Neural progenitor cell (in vitro differentiated cells): ENCODE measurements around the gene EPHB6.

Experiments
- EZH2 ChIP-seq: fragments of 200-600 bp; sonication (generic); IDR thresholded peaks from 2 replicates; pipeline ENCODE4 v1.6.1; 2017; ENCODE audit warnings: antibody characterized with exemption, mild to moderate bottlenecking, moderate library complexity
- EZH2phosphoT487 ChIP-seq: fragments of 200-600 bp; sonication (generic); IDR thresholded peaks from 2 replicates; pipeline ENCODE4 v1.6.1; 2017; ENCODE audit warnings: antibody characterized with exemption
- TF ChIP-seq, protein P1 (sequence below): fragments of 200-600 bp; sonication (generic); IDR thresholded peaks from 2 replicates; pipeline ENCODE4 v1.5.1; 2017; ENCODE audit warnings: antibody characterized with exemption, mild to moderate bottlenecking

DNA sequence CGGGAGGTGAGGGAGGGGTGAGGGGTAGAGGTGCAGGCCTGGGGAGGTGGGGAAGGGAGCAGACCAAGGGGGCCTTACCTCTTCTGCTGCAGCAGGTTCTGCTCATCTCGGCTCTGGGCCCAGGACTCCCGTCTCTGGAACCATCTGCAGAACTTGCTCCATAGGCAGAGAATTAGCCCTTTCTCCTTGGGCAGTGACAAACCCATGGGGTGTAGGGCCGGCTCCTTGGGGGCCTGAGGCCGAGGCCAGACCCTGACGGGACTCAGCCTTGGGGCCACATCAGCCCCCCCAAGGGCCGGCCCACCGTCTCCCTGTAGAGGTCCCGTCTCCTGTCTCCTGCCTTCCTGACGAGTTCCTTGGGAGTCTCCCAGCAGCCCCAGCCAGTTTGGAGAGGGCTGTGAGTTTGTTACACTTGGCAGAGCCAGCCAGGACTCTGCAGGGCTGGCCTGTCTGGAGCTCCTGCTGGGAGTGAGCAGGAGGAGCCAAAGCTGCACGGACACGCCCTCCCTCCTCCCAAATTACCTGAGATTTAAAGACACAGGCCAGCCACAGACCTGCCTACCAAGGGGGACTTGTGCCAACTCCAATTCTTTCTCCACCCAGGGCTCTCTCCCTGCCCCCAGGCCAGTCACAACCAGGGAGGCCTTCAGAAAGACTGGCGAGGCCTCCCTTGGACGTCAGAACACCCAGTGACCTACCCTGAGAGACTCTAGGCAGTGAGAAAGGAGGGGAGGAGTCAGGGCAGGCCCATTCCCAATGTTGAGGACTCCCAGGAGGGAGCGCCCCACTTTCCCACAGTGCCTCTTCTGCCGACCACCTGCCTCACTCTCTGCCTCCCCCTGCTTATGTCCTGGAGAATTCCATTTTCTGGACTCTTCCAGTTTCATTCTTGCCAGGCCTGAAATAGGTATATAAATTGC, 30.7 kb downstream of the EPHB6 start, which contains the start of gene TRPV6:
- TF ChIP-seq, protein P1, sequence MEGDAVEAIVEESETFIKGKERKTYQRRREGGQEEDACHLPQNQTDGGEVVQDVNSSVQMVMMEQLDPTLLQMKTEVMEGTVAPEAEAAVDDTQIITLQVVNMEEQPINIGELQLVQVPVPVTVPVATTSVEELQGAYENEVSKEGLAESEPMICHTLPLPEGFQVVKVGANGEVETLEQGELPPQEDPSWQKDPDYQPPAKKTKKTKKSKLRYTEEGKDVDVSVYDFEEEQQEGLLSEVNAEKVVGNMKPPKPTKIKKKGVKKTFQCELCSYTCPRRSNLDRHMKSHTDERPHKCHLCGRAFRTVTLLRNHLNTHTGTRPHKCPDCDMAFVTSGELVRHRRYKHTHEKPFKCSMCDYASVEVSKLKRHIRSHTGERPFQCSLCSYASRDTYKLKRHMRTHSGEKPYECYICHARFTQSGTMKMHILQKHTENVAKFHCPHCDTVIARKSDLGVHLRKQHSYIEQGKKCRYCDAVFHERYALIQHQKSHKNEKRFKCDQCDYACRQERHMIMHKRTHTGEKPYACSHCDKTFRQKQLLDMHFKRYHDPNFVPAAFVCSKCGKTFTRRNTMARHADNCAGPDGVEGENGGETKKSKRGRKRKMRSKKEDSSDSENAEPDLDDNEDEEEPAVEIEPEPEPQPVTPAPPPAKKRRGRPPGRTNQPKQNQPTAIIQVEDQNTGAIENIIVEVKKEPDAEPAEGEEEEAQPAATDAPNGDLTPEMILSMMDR, result no peak
- TF ChIP-seq EZH2phosphoT487 (no peak), EZH2 (no peak)
